NCI-H146 treated with DMSO at 0.1 percent for 48 hours (cell line): ENCODE measurements around the gene RMND1.
"Not testable (repeated sequence)": the region's sequence is repeated elsewhere in the genome, so short reads cannot be mapped to it uniquely, and the experiment has no call there.

Experiments
- DNase-seq: peaks from one replicate; lab custom pipeline; 2025; ENCODE audit not compliant: unreplicated experiment; lab: John Stamatoyannopoulos, UW

RMND1 gene

GRCh38 chr6:151452750-151453427 lies 963 bp upstream of the RMND1 start:
- DNase-seq = peak; percentile 50

- DNase-seq = no peak
Observed at GRCh38 chr6:151451417-151451949, 443 bp downstream of the RMND1 start.

- not testable (repeated sequence) for DNase-seq
Observed at GRCh38 chr6:151450928-151451327, 998 bp downstream of the RMND1 start.

- DNase-seq = no peak
Observed at GRCh38 chr6:151448623-151449022, 3.3 kb downstream of the RMND1 start.

GRCh38 chr6:151447237-151447636 lies 4.7 kb downstream of the RMND1 start:
- DNase-seq = no peak

- no peak for DNase-seq
Observed at GRCh38 chr6:151445482-151445881, 6.4 kb downstream of the RMND1 start.

- no peak for DNase-seq
Observed at GRCh38 chr6:151443911-151444621, 7.9 kb downstream of the RMND1 start.

GRCh38 chr6:151443454-151443853 lies 8.5 kb downstream of the RMND1 start:
- DNase-seq = no peak

GRCh38 chr6:151442371-151442770 lies 9.6 kb downstream of the RMND1 start:
- DNase-seq = no peak

GRCh38 chr6:151441390-151442166 lies 10.3 kb downstream of the RMND1 start:
- no peak for DNase-seq

- DNase-seq = no peak
Observed at GRCh38 chr6:151440930-151441329, 11.0 kb downstream of the RMND1 start.

GRCh38 chr6:151440498-151440897 lies 11.4 kb downstream of the RMND1 start:
- no peak for DNase-seq

GRCh38 chr6:151437401-151437800 lies 14.5 kb downstream of the RMND1 start:
- DNase-seq = no peak

GRCh38 chr6:151436802-151437201 lies 15.1 kb downstream of the RMND1 start:
- DNase-seq = no peak

GRCh38 chr6:151436300-151436699 lies 15.6 kb downstream of the RMND1 start:
- no peak for DNase-seq

GRCh38 chr6:151434369-151434768 lies 17.6 kb downstream of the RMND1 start:
- no peak for DNase-seq

- no peak for DNase-seq
Observed at GRCh38 chr6:151432651-151433050, 19.3 kb downstream of the RMND1 start.

- no peak for DNase-seq
Observed at GRCh38 chr6:151431337-151431736, 20.6 kb downstream of the RMND1 start.

- DNase-seq = no peak
Observed at GRCh38 chr6:151430886-151431285, 21.0 kb downstream of the RMND1 start.

- DNase-seq = no peak
Observed at GRCh38 chr6:151428093-151428735, 23.7 kb downstream of the RMND1 start.

GRCh38 chr6:151425561-151425960 lies 26.4 kb downstream of the RMND1 start:
- no peak for DNase-seq
